NCI-H146 treated with DMSO at 0.1 percent for 48 hours (cell line): ENCODE results near the gene DCBLD1.

Experiments used
- DNase-seq: peaks from one replicate; lab custom pipeline; 2025; ENCODE audit not compliant: unreplicated experiment; lab: John Stamatoyannopoulos, UW

The DCBLD1 gene

DNA sequence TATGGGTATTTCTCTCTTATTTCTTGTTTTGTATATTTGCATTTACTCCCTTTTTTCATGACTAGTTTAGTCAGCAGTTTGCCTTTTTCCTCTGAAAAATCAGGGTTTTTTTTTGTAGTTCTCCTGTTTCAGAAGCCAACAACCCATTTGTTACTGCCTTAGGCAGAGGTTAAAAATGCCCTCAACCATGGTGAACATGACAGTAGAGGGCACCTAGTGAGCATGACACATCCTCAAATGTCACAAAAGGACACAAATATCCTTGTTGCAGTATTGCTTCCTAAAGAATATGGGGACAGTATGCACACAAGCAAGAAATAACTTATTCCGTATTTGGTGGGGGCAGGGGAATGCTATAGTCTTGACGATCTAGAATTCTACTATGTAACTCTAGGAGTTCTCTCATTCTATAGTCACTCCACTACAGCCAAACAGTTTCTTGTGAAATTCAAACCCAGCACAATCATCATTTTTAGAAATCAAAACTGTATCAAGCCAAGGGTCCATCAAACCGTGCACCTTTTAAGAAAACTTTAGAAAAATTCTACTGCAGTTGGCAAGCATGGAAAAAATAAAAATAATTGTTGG is 72.9 kb downstream of the DCBLD1 start:
- no peak for DNase-seq

DNA sequence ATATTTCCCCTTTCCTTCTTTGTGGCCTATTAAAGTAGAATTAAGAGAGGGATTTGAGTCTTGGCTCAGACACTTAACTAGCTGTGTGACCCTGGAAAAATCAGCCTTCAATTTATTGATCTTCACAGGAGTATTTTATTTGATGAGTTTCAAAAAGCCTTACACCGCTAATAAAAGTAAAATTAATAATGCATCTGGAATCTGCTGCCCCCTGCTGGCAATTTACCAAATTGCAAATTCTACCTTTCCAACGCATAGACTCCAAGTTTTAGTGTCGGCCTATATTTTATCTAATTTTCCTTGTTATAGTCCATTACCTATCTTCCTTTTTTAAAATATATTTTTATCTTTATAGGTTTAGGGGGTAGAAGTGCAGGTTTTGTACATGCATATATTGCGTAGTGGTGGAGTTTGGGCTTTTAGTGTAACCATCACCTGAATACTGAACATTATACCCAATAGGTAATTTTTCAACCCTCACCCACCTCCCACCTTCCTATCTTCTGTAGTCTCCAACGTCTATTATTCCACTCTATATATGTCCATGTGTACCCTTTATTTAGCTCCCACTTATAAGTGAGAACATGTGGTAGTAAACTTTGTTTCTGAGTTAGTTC is 73.5 kb downstream of the DCBLD1 start:
- DNase-seq = no peak

DNA sequence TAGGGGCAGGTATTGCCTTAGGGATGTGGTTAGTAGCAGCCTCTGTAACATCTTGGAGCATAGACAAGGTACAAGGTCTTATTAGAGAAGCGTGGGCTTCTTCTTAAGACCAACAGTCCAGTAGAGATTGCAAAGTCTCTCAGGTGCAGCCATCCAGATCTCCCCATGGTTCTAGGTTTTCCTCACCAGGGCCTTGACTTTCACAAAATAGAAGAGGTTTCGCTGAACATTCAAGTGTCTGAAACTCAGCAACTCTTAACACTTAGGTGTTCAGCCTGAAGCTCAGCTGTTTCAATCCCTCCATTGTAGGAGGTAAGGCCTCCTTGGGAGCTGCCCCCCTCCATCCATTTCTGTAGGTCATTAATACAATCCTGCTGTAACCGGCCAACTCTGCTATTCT is 75.5 kb downstream of the DCBLD1 start:
- no peak for DNase-seq

DNA sequence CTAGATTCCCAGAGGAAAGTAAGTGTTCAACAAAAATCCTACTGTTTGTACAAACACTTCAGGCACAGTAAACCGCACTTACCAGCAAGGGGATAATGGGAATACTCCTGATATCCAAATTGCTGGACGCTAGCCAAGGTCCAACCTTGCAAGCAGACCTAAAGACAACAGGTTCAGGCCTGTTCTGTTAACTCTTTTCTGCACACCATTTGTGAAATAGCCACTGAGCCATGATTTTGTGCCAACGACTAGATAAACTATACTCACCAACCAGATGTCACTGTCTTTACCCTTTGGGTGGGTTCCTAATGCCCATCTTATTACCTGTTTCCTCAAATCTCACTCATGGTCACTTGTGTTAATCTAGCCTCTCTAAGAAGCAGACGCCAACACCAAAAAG is 76.3 kb downstream of the DCBLD1 start:
- DNase-seq = no peak

- no peak for DNase-seq
These were observed 76.8 kb downstream of the DCBLD1 start for GRCh38 chr6:117559299-117559698.

DNA sequence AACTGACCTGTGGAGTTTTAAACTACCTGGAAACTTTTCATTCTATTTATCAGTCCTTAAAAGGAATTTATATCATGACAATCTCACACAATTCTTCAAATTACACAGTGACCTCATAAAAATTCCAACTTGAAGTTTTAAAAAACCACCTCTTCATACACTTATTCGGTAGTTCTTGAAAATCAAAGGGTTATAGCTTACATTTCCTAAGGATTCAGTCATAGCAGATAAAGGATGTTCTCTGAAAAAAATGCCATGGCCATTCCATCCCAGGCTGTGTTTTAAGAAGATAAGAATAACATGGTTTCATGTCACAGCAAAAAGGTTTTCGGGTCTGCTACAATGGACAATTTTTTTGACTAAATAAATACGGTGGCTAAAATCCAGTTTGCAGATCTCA is 78.7 kb downstream of the DCBLD1 start:
- DNase-seq = no peak

GRCh38 chr6:117564681-117565080 is 82.2 kb downstream of the DCBLD1 start:
- no peak for DNase-seq

DNA sequence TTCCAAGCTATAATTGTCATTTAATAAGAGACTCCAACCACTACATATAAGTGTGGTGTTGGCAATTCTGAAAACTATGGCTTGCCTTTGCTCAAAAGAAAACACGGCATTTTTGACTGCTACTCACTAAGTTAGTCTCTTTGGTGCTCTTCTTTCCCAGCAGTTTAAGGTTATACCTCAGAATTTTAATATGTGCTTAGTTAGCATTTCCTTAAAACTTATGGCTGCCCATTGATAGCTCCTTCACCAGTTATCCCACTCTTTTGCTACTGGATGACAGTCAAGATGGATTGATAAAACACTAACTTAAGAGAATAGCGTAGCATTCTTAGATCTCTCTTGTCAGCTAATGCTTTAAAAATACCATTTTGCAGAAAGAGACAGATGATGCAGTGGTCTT is 85.8 kb downstream of the DCBLD1 start:
- no peak for DNase-seq

DNA sequence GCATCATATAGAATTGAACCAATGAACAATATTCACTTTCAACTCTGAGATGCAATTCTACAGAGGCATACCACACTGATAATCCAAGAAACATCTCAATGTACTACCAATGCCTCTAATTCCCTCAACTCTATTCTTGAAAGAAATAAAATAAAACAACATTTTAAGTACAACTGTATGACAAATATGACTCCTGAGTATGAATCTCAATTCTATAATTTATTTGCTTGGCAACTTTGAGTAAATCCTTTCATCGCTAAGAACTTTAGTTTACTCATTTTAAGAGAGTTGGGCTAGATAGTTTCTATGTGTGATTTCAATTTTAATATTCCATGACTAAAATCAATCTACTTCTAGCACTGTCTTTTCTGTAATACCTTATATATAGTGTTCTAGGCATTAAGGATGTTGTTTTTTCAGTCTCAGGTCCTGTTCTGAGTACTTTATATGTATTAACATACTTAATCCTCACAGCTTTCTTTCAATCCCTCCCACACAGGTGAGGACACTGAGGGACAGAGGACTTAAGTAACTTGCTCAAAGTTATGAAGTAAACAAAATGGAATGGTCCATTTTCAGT is 86.4 kb downstream of the DCBLD1 start:
- no peak for DNase-seq

- no peak for DNase-seq
These were observed 90.7 kb downstream of the DCBLD1 start for GRCh38 chr6:117573006-117573680.

DNA sequence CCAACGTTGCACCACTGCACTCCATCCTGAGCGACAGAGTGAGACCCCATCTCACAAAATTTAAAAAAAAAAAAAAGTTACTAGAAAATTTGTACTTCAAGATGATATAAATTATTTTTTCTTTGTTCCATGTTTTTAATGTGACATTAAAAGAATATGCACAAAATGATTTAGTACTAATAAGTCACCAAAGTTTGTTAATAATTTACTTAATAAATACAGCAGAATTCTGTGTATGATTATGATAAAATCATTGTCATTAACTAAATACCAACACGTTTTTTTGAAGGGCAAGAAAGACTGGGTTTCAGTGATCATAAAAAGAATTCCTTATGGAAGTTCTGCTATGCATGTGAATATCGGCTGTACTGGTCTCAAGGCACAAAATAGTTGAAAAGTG is 91.7 kb downstream of the DCBLD1 start:
- no peak for DNase-seq

GRCh38 chr6:117585647-117586046 is 103.2 kb downstream of the DCBLD1 start:
- no peak for DNase-seq

DNA sequence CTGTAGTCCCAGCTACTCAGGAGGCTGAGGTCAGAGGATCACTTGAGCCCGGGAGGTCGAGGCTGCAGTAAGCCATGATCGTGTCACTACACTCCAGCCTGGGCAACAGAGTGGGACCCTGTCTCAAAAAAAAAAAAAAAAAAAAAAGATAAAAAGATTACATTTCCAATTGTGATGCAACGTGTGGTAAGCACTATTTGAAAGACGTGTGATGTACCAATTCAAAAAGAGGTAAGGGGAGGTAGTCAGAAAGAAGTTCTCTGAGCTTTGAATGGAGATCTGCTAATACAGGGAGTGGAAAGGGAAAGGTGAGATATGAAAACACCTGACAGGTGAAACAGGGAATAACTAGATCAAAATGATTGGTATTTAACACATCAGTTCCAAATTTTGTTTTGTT is 108.0 kb downstream of the DCBLD1 start:
- DNase-seq = no peak

- DNase-seq = no peak
These were observed 108.9 kb downstream of the DCBLD1 start for GRCh38 chr6:117591405-117591804.

DNA sequence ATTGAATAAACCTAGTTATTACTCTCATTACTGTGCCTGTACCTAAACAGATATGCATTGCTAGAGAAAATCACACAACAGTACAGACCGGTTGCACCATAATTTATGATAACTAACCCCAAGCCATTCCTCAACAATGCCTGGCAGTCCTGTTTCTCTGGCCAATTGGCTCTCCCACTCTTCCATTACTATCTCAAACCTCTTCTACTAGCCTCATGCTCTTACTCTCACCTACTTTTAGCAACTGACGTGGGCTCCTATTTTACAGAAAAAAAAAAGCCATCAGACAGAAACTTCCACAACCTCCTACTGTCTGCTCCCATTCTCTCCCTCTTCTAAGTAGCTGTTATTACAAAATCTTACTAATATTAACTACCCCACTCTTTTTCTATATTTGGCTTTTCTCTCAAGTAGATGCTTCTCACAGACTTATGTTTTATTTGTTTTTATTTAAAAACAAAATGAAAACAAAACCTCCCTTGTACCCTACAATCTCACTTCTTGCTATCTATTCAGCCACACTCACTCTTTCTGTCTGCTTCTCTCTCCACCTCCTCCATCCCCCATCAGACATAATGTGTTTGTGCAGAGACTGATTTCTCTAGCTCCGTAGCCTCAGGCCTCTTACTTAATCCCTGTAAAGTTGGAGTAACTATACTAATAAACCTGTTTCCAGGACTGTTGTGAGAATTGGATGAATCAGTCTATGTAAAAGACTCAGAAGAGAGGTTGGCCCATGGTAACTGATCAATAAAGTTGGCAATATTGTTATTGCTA is 110.7 kb downstream of the DCBLD1 start:
- DNase-seq = no peak

DNA sequence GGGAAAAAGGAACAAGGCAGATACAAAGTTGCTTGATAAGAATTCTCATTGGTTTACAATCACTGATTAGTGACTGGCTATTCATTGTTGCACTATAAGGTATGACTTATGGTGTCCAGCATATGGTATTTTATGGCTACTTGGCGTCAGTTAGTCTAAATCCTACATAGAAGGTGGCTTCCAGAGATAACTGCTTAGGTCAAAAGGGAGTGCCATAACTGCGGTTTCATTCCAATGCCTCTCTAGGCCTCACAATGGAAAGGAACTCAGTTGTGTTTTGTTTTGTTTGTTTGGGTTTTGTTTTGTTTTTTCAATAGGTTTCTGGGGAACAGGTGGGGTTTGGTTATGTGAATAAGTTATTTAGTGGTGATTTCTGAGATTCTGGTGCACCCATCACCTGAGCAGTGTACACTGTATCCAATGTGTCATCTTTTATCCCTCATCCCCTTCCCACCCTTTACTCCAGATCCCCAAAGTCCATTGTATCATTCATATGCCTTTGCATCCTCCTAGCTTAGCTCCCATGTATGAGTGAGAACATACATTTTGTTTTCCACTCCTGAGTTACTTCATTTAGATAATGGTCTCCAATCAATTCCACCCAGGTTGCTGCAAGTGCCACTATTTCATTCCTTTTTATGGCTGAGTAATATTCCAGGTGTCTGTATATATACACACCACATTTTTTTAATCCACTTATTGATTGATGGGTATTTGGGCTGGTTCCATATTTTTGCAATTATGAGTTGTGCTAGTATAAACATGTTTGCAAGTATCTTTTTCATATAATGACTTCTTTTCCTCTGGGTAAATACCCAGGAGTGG is 112.8 kb downstream of the DCBLD1 start:
- no peak for DNase-seq

DNA sequence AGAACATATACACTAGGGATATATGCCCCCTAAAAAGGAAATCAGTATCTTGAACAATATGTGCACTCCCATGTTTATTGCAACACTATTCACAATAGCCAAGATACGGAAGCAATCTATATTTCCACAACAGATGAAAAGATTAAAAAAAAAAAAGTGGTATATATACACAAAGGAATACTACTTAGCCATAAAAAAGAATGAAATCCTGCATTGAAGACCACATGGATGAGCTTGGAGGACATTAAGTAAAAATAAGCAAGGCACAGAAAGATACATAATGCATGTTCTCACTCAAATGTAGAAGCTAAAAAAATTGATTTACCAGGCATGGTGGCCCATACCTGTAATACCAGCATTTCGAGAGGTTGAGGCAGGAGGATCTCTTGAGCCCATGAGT is 115.3 kb downstream of the DCBLD1 start:
- no peak for DNase-seq
